Measurements from ENCODE around the gene SLC6A8.

SLC6A8 gene

GRCh38 chrX:153648358-153649177, 39.2 kb upstream of the SLC6A8 start:
- DNase-seq (ENCODE audit: low spot score) = peak; percentile 12

DNA sequence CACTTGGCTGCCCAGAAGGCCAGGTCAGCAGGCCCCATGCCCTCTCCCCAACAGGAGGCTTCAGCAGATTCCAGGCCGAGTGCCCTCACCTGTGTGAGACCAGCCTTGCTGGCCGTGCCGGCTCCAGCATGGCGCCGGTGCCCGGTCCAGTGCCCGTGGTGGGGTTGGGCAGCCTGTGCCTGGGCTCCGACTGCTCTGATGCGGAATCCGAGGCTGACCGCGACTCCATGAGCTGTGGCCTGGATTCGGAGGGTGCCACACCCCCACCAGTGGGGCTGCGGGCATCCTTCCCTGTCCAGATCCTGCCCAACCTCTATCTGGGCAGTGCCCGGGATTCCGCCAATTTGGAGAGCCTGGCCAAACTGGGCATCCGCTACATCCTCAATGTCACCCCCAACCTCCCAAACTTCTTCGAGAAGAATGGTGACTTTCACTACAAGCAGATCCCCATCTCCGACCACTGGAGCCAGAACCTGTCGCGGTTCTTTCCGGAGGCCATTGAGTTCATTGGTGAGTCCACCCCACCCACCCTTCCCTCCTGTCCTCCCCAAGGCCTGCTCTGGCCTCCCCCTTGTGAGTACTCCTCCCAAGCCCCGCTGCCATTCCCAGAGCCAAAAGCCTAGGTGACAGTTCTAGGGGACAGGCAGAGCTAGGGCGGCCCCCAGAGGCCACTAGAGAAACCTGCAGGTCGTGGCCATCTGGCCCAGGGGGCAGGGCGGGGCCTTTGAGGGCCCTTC, 38.4 kb upstream of the SLC6A8 start:
- peak; percentile 26 for DNase-seq (ENCODE audit: low spot score)

GRCh38 chrX:153649915-153650782, 37.6 kb upstream of the SLC6A8 start:
- no peak for DNase-seq (ENCODE audit: low spot score)

GRCh38 chrX:153650959-153651358, 36.8 kb upstream of the SLC6A8 start:
- no peak for DNase-seq (ENCODE audit: low spot score)

DNA sequence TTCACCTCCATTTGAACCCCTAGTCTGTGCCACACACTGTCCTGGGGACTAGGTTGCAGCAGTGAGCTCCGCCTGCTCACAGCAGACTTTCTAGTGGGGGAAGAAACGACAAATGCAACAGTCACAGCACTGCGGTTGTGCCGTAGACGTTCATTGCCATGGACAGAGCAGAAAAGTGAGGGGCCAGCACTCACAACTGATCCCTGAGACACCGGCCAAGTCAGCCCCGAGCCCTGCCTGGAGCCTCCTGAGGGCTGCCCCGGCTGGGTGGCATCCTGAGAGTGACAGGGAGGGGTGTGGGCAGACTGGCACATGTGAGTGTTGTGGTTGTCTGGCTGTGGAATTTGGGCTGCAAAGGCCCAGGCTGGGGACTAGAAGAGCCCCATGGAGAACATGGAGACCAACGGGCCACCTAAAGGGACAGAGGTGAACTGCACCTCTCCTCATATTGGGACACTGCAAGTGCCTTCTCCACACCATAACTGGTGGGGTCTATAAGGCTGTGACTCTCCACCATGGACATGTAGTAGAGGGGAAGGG, 36.1 kb upstream of the SLC6A8 start:
- DNase-seq (ENCODE audit: low spot score) = no peak

GRCh38 chrX:153653556-153653955, 34.2 kb upstream of the SLC6A8 start:
- DNase-seq (ENCODE audit: low spot score) = no peak

- DNase-seq (ENCODE audit: low spot score) = no peak
Observed at GRCh38 chrX:153657161-153657560, 30.6 kb upstream of the SLC6A8 start.

- DNase-seq (ENCODE audit: low spot score) = no peak
Observed at GRCh38 chrX:153659268-153659667, 28.5 kb upstream of the SLC6A8 start.

DNA sequence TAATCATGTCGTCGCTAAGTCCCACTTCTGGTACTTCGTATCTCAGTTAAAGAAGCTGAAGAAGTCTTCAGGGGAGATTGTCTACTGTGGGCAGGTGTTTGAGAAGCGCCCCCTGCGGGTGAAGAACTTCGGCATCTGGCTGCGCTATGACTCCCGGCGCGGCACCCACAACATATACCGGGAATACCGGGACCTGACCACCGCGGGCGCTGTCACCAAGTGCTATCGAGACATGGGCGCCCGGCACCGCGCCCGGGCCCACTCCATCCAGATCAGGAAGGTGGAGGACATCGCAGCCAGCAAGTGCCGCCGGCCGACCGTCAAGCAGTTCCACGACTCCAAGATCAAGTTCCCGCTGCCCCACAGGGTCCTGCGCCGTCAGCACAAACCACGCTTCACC, 25.5 kb upstream of the SLC6A8 start:
- DNase-seq (ENCODE audit: low spot score) = no peak

GRCh38 chrX:153665726-153666306, 21.9 kb upstream of the SLC6A8 start:
- DNase-seq (ENCODE audit: low spot score) = no peak

DNA sequence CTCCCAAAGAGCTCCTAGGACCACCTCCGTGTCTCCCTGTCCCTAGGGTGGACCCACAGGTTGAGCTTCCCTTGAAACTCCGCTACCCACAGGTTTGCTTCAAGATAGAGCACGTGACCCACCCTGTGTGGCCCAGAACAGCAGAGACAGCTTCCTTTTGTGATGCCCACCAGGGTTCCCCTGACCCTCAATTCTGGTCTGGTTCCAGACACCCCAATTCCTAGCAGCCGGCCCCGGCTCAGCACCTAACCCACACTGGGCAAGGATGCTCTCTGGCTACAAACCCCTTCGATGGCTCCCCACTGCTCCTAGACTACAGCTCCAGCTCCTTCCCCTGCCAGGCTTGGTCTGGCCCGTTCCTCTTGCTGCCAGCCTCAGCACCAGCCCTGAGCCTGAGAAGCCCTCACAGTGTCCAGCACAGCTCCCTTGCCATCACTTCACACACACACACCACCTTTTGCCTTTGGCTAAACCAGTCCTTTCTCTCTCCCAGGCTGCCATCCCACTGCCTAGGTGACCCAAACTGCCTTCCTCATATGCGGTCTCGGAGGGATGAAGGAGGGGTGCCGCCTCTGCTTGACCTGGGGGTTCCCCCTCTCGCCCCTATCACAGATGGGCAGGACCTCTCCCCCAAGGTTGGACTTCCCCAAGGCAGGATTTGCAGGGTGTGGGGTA, 20.3 kb upstream of the SLC6A8 start:
- no peak for DNase-seq (ENCODE audit: low spot score)

- peak; percentile 82 for DNase-seq (ENCODE audit: low spot score)
Observed at GRCh38 chrX:153667956-153668396, 19.8 kb upstream of the SLC6A8 start.

DNA sequence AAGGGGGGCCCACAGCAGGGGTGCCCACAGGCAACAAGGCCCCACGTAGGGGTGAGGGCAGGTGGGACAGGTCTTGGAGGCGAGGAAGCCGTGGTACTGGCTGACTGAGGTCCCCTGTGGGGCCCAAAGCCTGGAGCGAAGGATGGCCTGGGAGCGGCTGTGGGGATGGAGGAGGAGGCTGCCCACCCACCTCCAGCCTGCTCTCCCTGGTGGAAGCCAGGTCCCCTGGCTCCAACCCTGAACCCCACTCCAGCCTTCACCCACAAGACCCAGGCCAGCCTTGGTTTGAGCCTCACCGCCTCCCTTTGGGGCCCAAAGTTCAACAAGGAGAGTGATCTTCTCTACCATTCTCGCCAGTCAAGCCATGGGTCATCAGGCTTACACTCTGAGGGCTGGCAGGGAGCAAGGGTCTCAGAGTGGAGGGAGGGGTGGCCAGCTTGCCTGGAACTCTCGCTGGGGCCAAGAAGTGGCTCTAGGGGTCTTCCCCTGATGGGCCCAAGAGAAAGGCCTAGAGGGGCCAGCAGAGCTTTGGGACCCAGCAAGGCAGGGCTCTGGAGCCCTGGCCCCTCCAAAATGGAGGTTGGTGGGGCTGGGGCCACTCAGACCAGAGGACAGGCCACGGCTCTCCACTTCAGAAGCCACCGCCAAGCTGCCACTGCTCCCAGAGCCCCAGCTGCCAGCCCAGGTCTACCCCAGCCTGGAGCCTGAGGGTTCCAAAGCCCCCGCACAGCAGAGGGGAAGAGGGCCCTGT, 19.1 kb upstream of the SLC6A8 start:
- DNase-seq (ENCODE audit: low spot score) = no peak

- DNase-seq (ENCODE audit: low spot score) = no peak
Observed at GRCh38 chrX:153669174-153669890, 18.4 kb upstream of the SLC6A8 start.

- DNase-seq (ENCODE audit: low spot score) = no peak
Observed at GRCh38 chrX:153669901-153670731, 17.6 kb upstream of the SLC6A8 start.

- DNase-seq (ENCODE audit: low spot score) = no peak
Observed at GRCh38 chrX:153670748-153671588, 16.8 kb upstream of the SLC6A8 start.

DNA sequence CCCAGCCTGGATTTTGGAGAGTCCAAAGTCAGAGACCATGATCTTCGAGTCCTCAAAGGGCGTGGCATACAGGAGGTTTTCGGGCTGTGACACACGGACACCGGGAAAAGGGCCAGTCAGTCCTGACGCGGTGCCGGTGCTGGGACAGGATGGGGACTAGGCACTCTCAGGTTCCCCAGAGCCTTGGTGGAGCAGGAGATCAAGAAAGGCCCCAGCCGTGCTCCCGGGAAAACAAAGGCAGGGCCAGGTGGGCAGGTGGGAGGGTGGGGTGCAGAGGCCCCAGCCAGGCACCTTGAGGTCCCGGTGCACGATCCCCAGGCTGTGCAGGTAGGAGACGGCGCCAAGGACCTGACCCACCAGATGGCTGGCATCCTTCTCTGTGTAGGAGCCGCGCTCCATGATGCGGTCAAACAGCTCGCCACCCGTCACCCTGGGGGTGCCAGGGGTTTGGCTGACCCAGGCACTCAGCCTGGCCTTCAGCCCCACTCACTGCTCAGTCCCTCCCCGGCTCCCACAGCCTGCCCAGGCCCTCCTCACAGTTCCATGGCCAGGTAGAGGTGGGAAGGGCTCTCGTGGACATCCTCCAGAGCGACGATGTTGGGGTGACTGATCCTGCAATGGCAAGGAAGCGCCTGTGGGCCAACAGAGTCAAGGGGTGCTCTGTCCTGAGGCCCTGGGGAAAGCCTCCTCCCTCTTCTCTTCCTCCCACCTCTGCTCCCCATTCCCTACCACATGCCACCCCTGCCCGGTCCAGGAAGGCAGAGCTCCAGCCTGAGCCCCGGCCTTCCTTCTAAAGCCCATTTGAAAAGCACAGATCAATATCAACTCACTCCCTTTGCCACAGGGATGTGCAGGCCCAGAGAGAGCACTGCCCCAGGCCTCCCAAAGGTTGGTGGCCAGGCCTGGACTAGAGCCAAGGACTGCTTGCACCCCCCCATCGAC, 15.9 kb upstream of the SLC6A8 start:
- DNase-seq (ENCODE audit: low spot score) = no peak
